ENCODE results near the gene FAM20A. TPM values are rescaled to one million over a fixed set of nuclear protein-coding genes. Genes with fewer than 3 reads are reported as not detected.

Gene FAM20A
- total and polyA plus RNA-seq, 2 experiments from 2014 or later = 9.3 to 10.9 TPM

DNA sequence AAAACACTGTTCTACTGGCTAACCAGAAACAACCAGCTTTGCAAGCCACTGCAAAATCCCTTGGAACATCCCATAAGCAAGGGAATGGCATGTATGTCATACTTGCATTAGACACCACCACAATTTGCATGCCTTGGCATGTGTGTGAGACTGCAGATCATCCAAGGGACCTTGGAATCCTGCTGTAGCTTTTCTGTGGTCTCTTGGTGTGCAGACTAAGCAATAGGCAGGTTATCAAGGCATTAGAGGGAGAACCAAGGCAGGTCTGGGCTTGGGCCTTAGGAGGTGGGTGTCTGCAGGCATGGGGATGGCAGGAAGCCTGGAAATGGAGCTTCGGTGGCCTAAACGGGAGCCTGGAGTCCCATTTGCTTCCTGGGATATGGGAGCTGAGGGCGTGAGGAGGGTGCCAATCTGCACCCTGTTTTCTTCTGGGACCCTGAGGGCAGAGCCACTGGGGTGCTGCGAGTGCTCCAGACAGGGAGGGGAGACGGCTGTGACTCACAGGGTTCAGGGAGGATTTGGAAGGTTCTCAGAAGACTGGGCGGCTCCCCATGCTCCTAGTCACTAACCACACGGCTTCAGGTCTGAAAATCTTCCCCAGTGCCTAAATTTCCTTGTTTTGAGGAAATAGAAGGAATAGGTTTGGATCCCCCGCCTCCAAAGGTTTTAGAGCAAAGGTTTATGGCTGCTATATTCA, 36.6 kb downstream of the FAM20A start:
- no peak overlapping the region for H2AFZ ChIP-seq
- no peak overlapping the region for H3K27ac ChIP-seq
- no peaks in the 10 kb centered on the region for H4K20me1 ChIP-seq (ENCODE audit: insufficient read depth)
- no peak for TF ChIP-seq EZH2phosphoT487 (IDR thresholded peaks at IDR 0.05; ENCODE audit: insufficient read depth, low read depth)
- no peak for TF ChIP-seq EZH2 (IDR thresholded peaks at IDR 0.05; ENCODE audit: insufficient read depth, poor library complexity, severe bottlenecking)
- no peak overlapping the region for H3K4me2 ChIP-seq (ENCODE audit: unreplicated experiment)
- no peaks in the 10 kb centered on the region for H3K27me3 ChIP-seq (replicated peaks; ENCODE audit: insufficient read depth)
- no peaks in the 10 kb centered on the region; the same call in 1 of the 2 replicates for H3K9me2 ChIP-seq (ENCODE audit: insufficient read depth)
- no peak overlapping the region for H3K4me3 ChIP-seq
- H3K4me1 ChIP-seq (ENCODE audit: insufficient read depth) = peaks cover 29% of the 10 kb centered on the region
- H3K79me2 ChIP-seq (ENCODE audit: insufficient read depth) = no peaks in the 10 kb centered on the region
- H3F3A ChIP-seq (ENCODE audit: insufficient read depth) = peaks cover 15% of the 10 kb centered on the region; the same call in 1 of the 2 replicates
- peak; percentile 48 for DNase-seq
- H3K36me3 ChIP-seq (ENCODE audit: low read depth) = no peaks in the 10 kb centered on the region
- no peaks in the 10 kb centered on the region for H3K9me3 ChIP-seq (ENCODE audit: low read depth)
- in situ Hi-C loops (cut with MboI) = no loop called here
- no peak overlapping the region for H3K9ac ChIP-seq
- WGBS, 2 experiments (ENCODE audit: low coverage in 1 of 2, low lambda C conversion rate in 2 of 2, missing lambda C conversion rate in 2 of 2) = 75 to 78% methylated on average over 8 of the region's 8 CpGs

GRCh38 chr17:68562736-68563135, 38.4 kb downstream of the FAM20A start:
- in situ Hi-C loops (cut with MboI) = no loop called here
- Histone ChIP-seq H2AFZ (no peak overlapping the region), H3K27me3 (replicated peaks; ENCODE audit: insufficient read depth) (no peaks in the 10 kb centered on the region), H3K9ac (no peak overlapping the region), H3K79me2 (ENCODE audit: insufficient read depth) (no peaks in the 10 kb centered on the region), H3K9me3 (ENCODE audit: low read depth) (no peaks in the 10 kb centered on the region), H3F3A (ENCODE audit: insufficient read depth) (peaks cover 15% of the 10 kb centered on the region; the same call in 1 of the 2 replicates), H3K4me1 (ENCODE audit: insufficient read depth) (peaks cover 29% of the 10 kb centered on the region), H3K27ac (no peak overlapping the region), H4K20me1 (ENCODE audit: insufficient read depth) (no peaks in the 10 kb centered on the region), H3K36me3 (ENCODE audit: low read depth) (no peaks in the 10 kb centered on the region), H3K4me2 (ENCODE audit: unreplicated experiment) (no peak overlapping the region), H3K4me3 (no peak overlapping the region), H3K9me2 (ENCODE audit: insufficient read depth) (no peaks in the 10 kb centered on the region; the same call in 1 of the 2 replicates)
- no peak for DNase-seq
- 78 to 86% methylated on average over 4 of the region's 4 CpGs for WGBS, 2 experiments (ENCODE audit: low coverage in 1 of 2, low lambda C conversion rate in 2 of 2, missing lambda C conversion rate in 2 of 2)
- TF ChIP-seq EZH2phosphoT487 (IDR thresholded peaks at IDR 0.05; ENCODE audit: insufficient read depth, low read depth) = no peak
- TF ChIP-seq EZH2 (IDR thresholded peaks at IDR 0.05; ENCODE audit: insufficient read depth, poor library complexity, severe bottlenecking) = no peak

GRCh38 chr17:68560966-68561720, 40.0 kb downstream of the FAM20A start:
- in situ Hi-C loops (cut with MboI) = no loop called here
- 55 to 60% methylated on average over 3 of the region's 3 CpGs for WGBS, 2 experiments (ENCODE audit: low coverage in 1 of 2, low lambda C conversion rate in 2 of 2, missing lambda C conversion rate in 2 of 2)
- H3K36me3 ChIP-seq (ENCODE audit: low read depth) = no peaks in the 10 kb centered on the region

GRCh38 chr17:68559316-68559715, 41.9 kb downstream of the FAM20A start:
- H2AFZ ChIP-seq = no peak overlapping the region
- no peaks in the 10 kb centered on the region for H3K4me1 ChIP-seq (ENCODE audit: insufficient read depth)
- H3F3A ChIP-seq (ENCODE audit: insufficient read depth) = no peaks in the 10 kb centered on the region
- no peaks in the 10 kb centered on the region for H4K20me1 ChIP-seq (ENCODE audit: insufficient read depth)
- TF ChIP-seq EZH2 (IDR thresholded peaks at IDR 0.05; ENCODE audit: insufficient read depth, poor library complexity, severe bottlenecking) = no peak
- no peak for TF ChIP-seq EZH2phosphoT487 (IDR thresholded peaks at IDR 0.05; ENCODE audit: insufficient read depth, low read depth)
- H3K36me3 ChIP-seq (ENCODE audit: low read depth) = no peaks in the 10 kb centered on the region
- H3K9me3 ChIP-seq (ENCODE audit: low read depth) = no peaks in the 10 kb centered on the region
- H3K79me2 ChIP-seq (ENCODE audit: insufficient read depth) = no peaks in the 10 kb centered on the region
- H3K9me2 ChIP-seq (ENCODE audit: insufficient read depth) = no peaks in the 10 kb centered on the region
- no peaks in the 10 kb centered on the region for H3K27me3 ChIP-seq (replicated peaks; ENCODE audit: insufficient read depth)
- DNase-seq = no peak
- no peak overlapping the region for H3K4me2 ChIP-seq (ENCODE audit: unreplicated experiment)
- no peak overlapping the region for H3K4me3 ChIP-seq
- H3K27ac ChIP-seq = no peak overlapping the region
- in situ Hi-C loops (cut with MboI) = no loop called here
- 0 to 4% methylated on average over 1 of the region's 1 CpG for WGBS, 2 experiments (ENCODE audit: low coverage in 1 of 2, low lambda C conversion rate in 2 of 2, missing lambda C conversion rate in 2 of 2)
- H3K9ac ChIP-seq = no peak overlapping the region

More at GRCh38 chr17:68560966-68561720, 40.0 kb downstream of the FAM20A start:
- H3F3A ChIP-seq (ENCODE audit: insufficient read depth) = peaks cover 6% of the 10 kb centered on the region; the same call in 1 of the 2 replicates
- no peak overlapping the region for H3K9ac ChIP-seq
- H2AFZ ChIP-seq = no peak overlapping the region
- H3K27me3 ChIP-seq (replicated peaks; ENCODE audit: insufficient read depth) = no peaks in the 10 kb centered on the region
- H3K4me3 ChIP-seq = no peak overlapping the region
- H4K20me1 ChIP-seq (ENCODE audit: insufficient read depth) = no peaks in the 10 kb centered on the region
- H3K27ac ChIP-seq = no peak overlapping the region
- peaks cover 16% of the 10 kb centered on the region for H3K4me1 ChIP-seq (ENCODE audit: insufficient read depth)
- TF ChIP-seq EZH2phosphoT487 (IDR thresholded peaks at IDR 0.05; ENCODE audit: insufficient read depth, low read depth) = no peak
- no peak for TF ChIP-seq EZH2 (IDR thresholded peaks at IDR 0.05; ENCODE audit: insufficient read depth, poor library complexity, severe bottlenecking)
- H3K4me2 ChIP-seq (ENCODE audit: unreplicated experiment) = no peak overlapping the region
- H3K9me2 ChIP-seq (ENCODE audit: insufficient read depth) = no peaks in the 10 kb centered on the region; the same call in 1 of the 2 replicates
- H3K79me2 ChIP-seq (ENCODE audit: insufficient read depth) = no peaks in the 10 kb centered on the region
- H3K9me3 ChIP-seq (ENCODE audit: low read depth) = no peaks in the 10 kb centered on the region
- DNase-seq = no peak

Data from GM23248 (cell line).